ENCODE measurements around the gene CIRBP. TPM values are rescaled to one million over a fixed set of nuclear protein-coding genes. Genes with fewer than 3 reads are reported as not detected.

Gene CIRBP
- total and polyA plus RNA-seq, 2 of the 13 experiments (the other 11 are each of a cell fraction or from before 2014, with no cell fraction given), result 133 to 140 TPM

- TF ChIP-seq ZNF574 (CRISPR knock-in tag; IDR thresholded peaks at IDR 0.05) (peak; percentile 63), IRF9 (CRISPR knock-in tag; IDR thresholded peaks at IDR 0.05; ENCODE audit: borderline replicate concordance) (0 out of 2 replicates have a peak, but pooled peaks have one; percentile 20), ZNF556 (CRISPR knock-in tag; IDR thresholded peaks at IDR 0.05; ENCODE audit: borderline replicate concordance) (0 out of 2 replicates have a peak, but pooled peaks have one; percentile 35), ZBTB7B (CRISPR knock-in tag; IDR thresholded peaks at IDR 0.05) (peak; percentile 89), HIVEP1 (CRISPR knock-in tag; IDR thresholded peaks at IDR 0.05) (no peak), ZSCAN25 (CRISPR knock-in tag; IDR thresholded peaks at IDR 0.05) (peak; percentile 97), ZNF629 (CRISPR knock-in tag; conservative IDR thresholded peaks at IDR 0.05) (0 out of 2 replicates have a peak, but pooled peaks have one; percentile 2), ATF6 (CRISPR knock-in tag; conservative IDR thresholded peaks at IDR 0.05) (no peak), ZNF616 (CRISPR knock-in tag; IDR thresholded peaks at IDR 0.05; ENCODE audit: low read depth) (peak; percentile 25; the same call in 1 of the 2 replicates), EED (CRISPR knock-in tag; IDR thresholded peaks at IDR 0.05) (no peak), HHEX (CRISPR knock-in tag; IDR thresholded peaks at IDR 0.05) (no peak), ETV6 (CRISPR knock-in tag; conservative IDR thresholded peaks at IDR 0.05) (0 out of 2 replicates have a peak, but pooled peaks have one; percentile 10), SP4 (CRISPR knock-in tag; IDR thresholded peaks at IDR 0.05) (0 out of 2 replicates have a peak, but pooled peaks have one; percentile 0), SIN3A (IDR thresholded peaks at IDR 0.05; ENCODE audit: borderline replicate concordance, low read depth, low read length) (0 out of 2 replicates have a peak, but pooled peaks have one; percentile 0), ZFX (CRISPR knock-in tag; IDR thresholded peaks at IDR 0.05; ENCODE audit: low read depth) (0 out of 2 replicates have a peak, but pooled peaks have one; percentile 35), HNRNPL (IDR thresholded peaks at IDR 0.05; ENCODE audit: low read depth, low read length) (no peak), BCL6 (CRISPR knock-in tag; IDR thresholded peaks at IDR 0.05) (no peak), ZFP62 (CRISPR knock-in tag; IDR thresholded peaks at IDR 0.05) (peak; percentile 13; the same call in 1 of the 2 replicates), ZNF362 (CRISPR knock-in tag; IDR thresholded peaks at IDR 0.05; ENCODE audit: borderline replicate concordance) (no peak), ZNF121 (CRISPR knock-in tag; IDR thresholded peaks at IDR 0.05) (no peak), SALL2 (CRISPR knock-in tag; IDR thresholded peaks at IDR 0.05) (0 out of 2 replicates have a peak, but pooled peaks have one; percentile 35)
These were observed 2.1 kb upstream of the CIRBP start (continued) for GRCh38 chr19:1266916-1267476.

Measured in HepG2 (cell line).